B cell (primary cell): ENCODE measurements around the gene PEPD. TPM values are rescaled to one million over a fixed set of nuclear protein-coding genes. Genes with fewer than 3 reads are reported as not detected.

Experiments
- ATAC-seq: fragments of 200-7000 bp; cut with Tn5 transposase; one replicate; pipeline ENCODE4 v1.10.0; 2021; ENCODE audit warnings: low read depth, mild to moderate bottlenecking, moderate number of reproducible peaks, moderate library complexity
- CTCF ChIA-PET: fragments of 350-600 bp; sonication (Branson Sonifier 250); formaldehyde crosslinking; loops from one replicate; lab custom pipeline; 2021; ENCODE audit warnings: antibody characterized with exemption, inconsistent platforms; lab: Charles Lee
- POLR2A ChIA-PET: fragments of 350-600 bp; sonication (Branson Sonifier 250); formaldehyde crosslinking; loops from one replicate; lab custom pipeline; 2021; ENCODE audit warnings: antibody characterized with exemption; lab: Charles Lee
- DNase-seq: peaks from one replicate; pipeline ENCODE4 v3.0.0; 2013
- H2AFZ ChIP-seq: 2 replicates; pipeline ENCODE4 v1.6.1; 2012; ENCODE audit warnings: mild to moderate bottlenecking, low read depth, low read length; ENCODE audit not compliant: insufficient read depth, poor library complexity, severe bottlenecking
- H3K27ac ChIP-seq, 2 donors: 1 replicate in 1 of 2; 2 replicates in 1 of 2; pipeline ENCODE4 v1.5.1; 2012 to 2013; ENCODE audit warnings: low read length in 2 of 2, mild to moderate bottlenecking in 2 of 2, moderate library complexity in 1 of 2
- H3K27me3 ChIP-seq, 4 experiments: fragments of 200-600 bp in 1 of 4; sonication (generic) in 1 of 4; replicated peaks in 1 of 4; 1 replicate in 2 of 4; 2 replicates in 2 of 4; pipeline versions ENCODE4 v1.6.1 to v1.7.0; 2013 to 2016; ENCODE audit warnings: low read length in 3 of 4, mild to moderate bottlenecking in 2 of 4, mixed read lengths in 1 of 4, moderate library complexity in 1 of 4; ENCODE audit not compliant: insufficient read depth in 4 of 4, control insufficient read depth in 3 of 4; ENCODE audit errors: control extremely low read depth in 1 of 4
- H3K36me3 ChIP-seq, 2 experiments: replicated peaks in 1 of 2; 1 replicate in 1 of 2; 2 replicates in 1 of 2; pipeline versions ENCODE4 v1.6.1 to v1.7.1; 2013; ENCODE audit warnings: low read length in 1 of 2; ENCODE audit not compliant: insufficient read depth in 2 of 2, control insufficient read depth in 1 of 2; ENCODE audit errors: control extremely low read depth in 1 of 2, extremely low read depth in 1 of 2
- H3K4me1 ChIP-seq, 2 donors: fragments of 200-600 bp in 1 of 2; sonication (generic) in 1 of 2; 1 replicate in 1 of 2; 2 replicates in 1 of 2; pipeline versions ENCODE4 v1.5.1 to v1.6.1; 2013 to 2017; ENCODE audit warnings: low read length in 2 of 2; ENCODE audit not compliant: control insufficient read depth in 2 of 2, insufficient read depth in 2 of 2
- H3K4me2 ChIP-seq: replicated peaks from 2 replicates; pipeline ENCODE3; 2012; ENCODE audit warnings: mild to moderate bottlenecking, low read depth, low read length; ENCODE audit not compliant: poor library complexity, severe bottlenecking
- H3K4me3 ChIP-seq, 5 experiments: fragments of 200-600 bp in 1 of 5; sonication (generic) in 1 of 5; 1 replicate in 3 of 5; 2 replicates in 2 of 5; pipeline versions ENCODE4 v1.5.1 to v1.7.0; 2011 to 2016; ENCODE audit warnings: low read length in 4 of 5, mild to moderate bottlenecking in 4 of 5, low read depth in 2 of 5, control low read depth in 1 of 5, moderate library complexity in 1 of 5; ENCODE audit not compliant: insufficient read depth in 1 of 5; ENCODE audit errors: control extremely low read depth in 1 of 5, extremely low read depth in 1 of 5
- H3K79me2 ChIP-seq: fragments of 200-600 bp; sonication (generic); one replicate; pipeline ENCODE4 v1.6.0; 2016; ENCODE audit warnings: low read length; ENCODE audit not compliant: control insufficient read depth, insufficient read depth
- H3K9ac ChIP-seq: fragments of 200-600 bp; sonication (generic); 2 replicates; pipeline ENCODE4 v1.6.1; 2017; ENCODE audit warnings: mild to moderate bottlenecking, low read length, moderate library complexity
- H3K9me3 ChIP-seq, 3 donors: one replicate each; pipeline versions ENCODE4 v1.6.1 to v1.7.1; 2013; ENCODE audit warnings: low read length in 2 of 3; ENCODE audit not compliant: control insufficient read depth in 2 of 3, insufficient read depth in 1 of 3; ENCODE audit errors: control extremely low read depth in 1 of 3
- H4K20me1 ChIP-seq: 2 replicates; pipeline ENCODE4 v1.6.0; 2012; ENCODE audit warnings: mild to moderate bottlenecking, low read length; ENCODE audit not compliant: insufficient read depth, control insufficient read depth, poor library complexity, severe bottlenecking
- H3K27ac Mint-ChIP-seq: one replicate; pipeline ENCODE4 v1.8.0; 2021; ENCODE audit warnings: mixed read lengths
- H3K27me3 Mint-ChIP-seq: one replicate; pipeline ENCODE4 v1.8.0; 2021; ENCODE audit warnings: mixed read lengths
- H3K4me1 Mint-ChIP-seq: one replicate; pipeline ENCODE4 v1.8.0; 2021; ENCODE audit warnings: mixed read lengths
- H3K4me3 Mint-ChIP-seq: one replicate; pipeline ENCODE4 v1.8.0; 2021; ENCODE audit warnings: mixed read lengths
- H3K9me3 Mint-ChIP-seq: one replicate; pipeline ENCODE4 v1.8.0; 2022; ENCODE audit warnings: mixed read lengths; ENCODE audit not compliant: insufficient read depth
- CTCF ChIP-seq: fragments of 200-600 bp; IDR thresholded peaks from one replicate; pipeline ENCODE4 v1.8.0; 2022; ENCODE audit warnings: antibody characterized with exemption, mild to moderate bottlenecking
- EZH2 ChIP-seq: IDR thresholded peaks from 2 replicates; pipeline ENCODE4 v1.6.1; 2012; ENCODE audit warnings: borderline replicate concordance, low read depth, mild to moderate bottlenecking, moderate library complexity, low read length; ENCODE audit not compliant: insufficient read depth, poor library complexity, severe bottlenecking
- WGBS: methylation state at CpG from one replicate; pipeline ENCODE4 v1.1.5; 2013; ENCODE audit warnings: missing lambda C conversion rate; ENCODE audit not compliant: insufficient coverage; 5-methylcytosine and 5-hydroxymethylcytosine counted together
- intact Hi-C: fragments of 100-400 bp; cut with micrococcal nuclease; formaldehyde crosslinking; loops from one replicate; pipeline ENCODE4 v1.10.0; 2022
- polyA plus RNA-seq: library from polyadenylated mRNA; depleted of rRNA; stranded (reverse); fragments of >200 nt; gene quantifications from 2 replicates; pipeline ENCODE4 v1.2.3, GENCODE V29; 2012
- total RNA-seq, 2 donors: library from RNA; stranded (reverse); fragments of 120-200 nt in 1 of 2; gene quantifications; 1 replicate in 1 of 2; 2 replicates in 1 of 2; pipeline versions ENCODE4 v1.2.3 to v1.2.4, GENCODE V29; 2013 to 2022

PEPD gene
- total and polyA plus RNA-seq, 2 donors (not counting 1 experiment from before 2014, with no cell fraction given), result 36.4 to 42.7 TPM

GRCh38 chr19:33527125-33527524 is 5.5 kb upstream of the PEPD start:
- H3K4me3 ChIP-seq, result no peak overlapping the region
- no peak overlapping the region for H2AFZ ChIP-seq
- H3K9ac ChIP-seq, result no peak overlapping the region
- no peak for DNase-seq
- TF ChIP-seq CTCF (no peak), EZH2 (no peak)
- Mint-ChIP-seq H3K27ac (no peak overlapping the region), H3K27me3 (peaks cover 10% of the 10 kb centered on the region), H3K4me1 (peaks cover 5% of the 10 kb centered on the region), H3K4me3 (no peak overlapping the region), H3K9me3 (no peaks in the 10 kb centered on the region)
- H4K20me1 ChIP-seq, result no peaks in the 10 kb centered on the region
- H3K27ac ChIP-seq, result no peak overlapping the region
- no peak overlapping the region for H3K4me2 ChIP-seq
- POLR2A ChIA-PET, result no interaction called here
- no peak for ATAC-seq
- 95% methylated on average over 2 of the region's 2 CpGs for WGBS
- intact Hi-C loops, result no loop called here
- CTCF ChIA-PET, result no interaction called here
- no peaks in the 10 kb centered on the region for H3K36me3 ChIP-seq
- H3K9me3 ChIP-seq, result no peaks in the 10 kb centered on the region
- peaks cover 0 to 5% (median 2%) of the 10 kb centered on the region in 4 experiments for H3K27me3 ChIP-seq
- H3K79me2 ChIP-seq, result no peaks in the 10 kb centered on the region
- H3K4me1 ChIP-seq, result peaks cover 2 to 8% of the 10 kb centered on the region in 2 donors

DNA sequence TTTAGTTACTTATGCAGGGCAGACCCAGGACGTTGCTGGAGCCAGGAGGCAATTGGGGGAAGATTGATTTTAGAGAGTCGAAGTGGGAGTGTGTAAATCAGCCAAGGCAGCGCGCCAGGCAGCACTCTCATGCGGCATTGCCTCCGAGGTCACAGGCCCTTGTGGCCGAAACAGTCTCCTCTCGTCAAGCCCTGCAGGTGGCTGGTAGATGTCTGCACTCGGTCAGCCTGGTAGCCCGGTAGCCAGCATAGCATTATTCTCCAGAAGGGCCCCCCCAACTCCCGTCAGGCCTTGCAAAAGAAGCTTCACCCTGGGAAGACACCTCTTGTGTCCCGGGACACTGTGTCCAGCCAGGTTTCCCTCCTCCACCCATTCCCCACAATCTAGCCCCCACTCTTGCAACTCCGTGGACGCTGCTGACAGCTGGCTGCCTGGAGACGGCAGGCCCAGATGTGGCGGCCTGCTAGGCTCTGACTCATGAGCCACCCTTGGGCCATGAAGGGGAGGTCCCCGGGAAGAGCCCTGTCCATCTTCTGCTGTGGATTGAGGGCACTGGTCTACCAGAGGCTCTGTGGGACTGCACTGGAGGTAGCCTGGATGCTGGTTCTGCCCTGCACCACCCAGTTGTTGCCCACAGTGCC is 2.6 kb upstream of the PEPD start:
- H3K9ac ChIP-seq, result no peak overlapping the region
- H3K79me2 ChIP-seq, result peaks cover 6% of the 10 kb centered on the region
- H3K27ac ChIP-seq, result no peak overlapping the region
- no peak overlapping the region for H3K4me3 Mint-ChIP-seq
- H3K4me2 ChIP-seq, result no peak overlapping the region
- no peak for TF ChIP-seq CTCF
- TF ChIP-seq EZH2, result no peak
- intact Hi-C loops, result no loop called here
- peaks cover 0 to 2% (median 0%) of the 10 kb centered on the region in 4 experiments for H3K27me3 ChIP-seq
- POLR2A ChIA-PET, result no interaction called here
- no peaks in the 10 kb centered on the region for H3K9me3 Mint-ChIP-seq
- no peak overlapping the region for H2AFZ ChIP-seq
- ATAC-seq (no peak), DNase-seq (no peak)
- peaks cover 18% of the 10 kb centered on the region for H3K4me1 Mint-ChIP-seq
- peaks cover 4% of the 10 kb centered on the region for H3K27me3 Mint-ChIP-seq
- 89% methylated on average over 17 of the region's 17 CpGs for WGBS
- H3K27ac Mint-ChIP-seq, result no peak overlapping the region
- peaks cover 11 to 21% of the 10 kb centered on the region in 2 donors for H3K4me1 ChIP-seq
- no peaks in the 10 kb centered on the region for H3K36me3 ChIP-seq
- CTCF ChIA-PET, result no interaction called here
- no peaks in the 10 kb centered on the region for H3K9me3 ChIP-seq
- H3K4me3 ChIP-seq, result no peak overlapping the region
- H4K20me1 ChIP-seq, result no peaks in the 10 kb centered on the region
